HS-5 (cell line): Measurements from ENCODE around the gene KBTBD12.
"Not testable (repeated sequence)": the region's sequence is repeated elsewhere in the genome, so short reads cannot be mapped to it uniquely, and the experiment has no call there.

ENCODE experiments used
- DNase-seq: peaks from one replicate; pipeline ENCODE4 v3.0.0-alpha.2; 2012; ENCODE audit warnings: low read depth

Gene KBTBD12, protein sequence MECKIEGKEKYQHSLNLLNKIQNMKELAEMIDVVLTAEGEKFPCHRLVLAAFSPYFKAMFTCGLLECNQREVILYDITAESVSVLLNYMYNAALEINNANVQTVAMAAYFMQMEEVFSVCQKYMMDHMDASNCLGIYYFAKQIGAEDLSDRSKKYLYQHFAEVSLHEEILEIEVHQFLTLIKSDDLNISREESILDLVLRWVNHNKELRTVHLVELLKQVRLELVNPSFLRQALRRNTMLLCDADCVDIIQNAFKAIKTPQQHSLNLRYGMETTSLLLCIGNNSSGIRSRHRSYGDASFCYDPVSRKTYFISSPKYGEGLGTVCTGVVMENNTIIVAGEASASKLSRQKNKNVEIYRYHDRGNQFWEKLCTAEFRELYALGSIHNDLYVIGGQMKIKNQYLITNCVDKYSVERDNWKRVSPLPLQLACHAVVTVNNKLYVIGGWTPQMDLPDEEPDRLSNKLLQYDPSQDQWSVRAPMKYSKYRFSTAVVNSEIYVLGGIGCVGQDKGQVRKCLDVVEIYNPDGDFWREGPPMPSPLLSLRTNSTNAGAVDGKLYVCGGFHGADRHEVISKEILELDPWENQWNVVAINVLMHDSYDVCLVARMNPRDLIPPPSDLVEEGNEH

DNA sequence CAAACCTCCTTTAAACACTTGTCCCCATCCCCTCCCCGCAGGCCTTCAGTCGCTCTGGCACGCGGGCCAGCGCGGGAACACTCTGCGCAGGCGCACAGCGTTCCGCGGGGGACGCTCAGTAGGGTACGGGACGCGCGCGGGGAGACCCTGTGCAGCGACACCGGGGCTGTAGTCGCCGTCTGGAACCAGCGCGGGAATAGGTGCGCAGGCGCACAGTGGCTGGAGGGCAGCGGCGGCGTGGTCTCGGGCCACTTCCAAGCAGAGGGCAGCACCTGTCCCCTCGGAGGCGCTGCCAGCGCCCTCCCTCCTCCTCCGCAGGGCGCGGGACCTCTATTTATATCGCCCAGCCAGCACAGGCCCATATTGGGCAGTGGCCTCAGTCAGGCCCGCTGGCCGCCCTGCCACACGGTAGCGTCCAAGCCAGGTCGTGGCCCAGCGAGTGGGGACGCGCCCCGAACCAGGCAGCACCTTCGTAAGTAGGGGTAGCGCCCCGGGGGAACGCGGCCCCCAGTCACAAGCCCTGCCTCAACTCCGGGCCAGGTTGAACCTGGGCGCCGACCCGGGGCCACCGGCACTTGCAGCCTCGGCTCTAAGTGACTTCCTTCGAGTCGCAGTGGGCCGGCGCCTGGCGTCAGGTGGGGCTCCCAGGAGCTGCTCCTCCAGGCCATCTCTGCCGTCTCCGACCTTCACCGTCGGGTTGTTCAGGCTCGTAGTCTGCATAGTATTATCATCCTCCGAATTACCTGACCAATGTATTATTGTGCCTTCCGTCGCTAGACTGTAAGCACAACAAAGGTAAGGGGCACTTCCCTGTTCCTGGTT, at the start of gene KBTBD12:
Gene KBTBD12 (plus strand): TSS at position 118 of the 822 bp plus-strand sequence. CDS start 7,830 bp downstream, outside the sequence.
- no peak for DNase-seq

DNA sequence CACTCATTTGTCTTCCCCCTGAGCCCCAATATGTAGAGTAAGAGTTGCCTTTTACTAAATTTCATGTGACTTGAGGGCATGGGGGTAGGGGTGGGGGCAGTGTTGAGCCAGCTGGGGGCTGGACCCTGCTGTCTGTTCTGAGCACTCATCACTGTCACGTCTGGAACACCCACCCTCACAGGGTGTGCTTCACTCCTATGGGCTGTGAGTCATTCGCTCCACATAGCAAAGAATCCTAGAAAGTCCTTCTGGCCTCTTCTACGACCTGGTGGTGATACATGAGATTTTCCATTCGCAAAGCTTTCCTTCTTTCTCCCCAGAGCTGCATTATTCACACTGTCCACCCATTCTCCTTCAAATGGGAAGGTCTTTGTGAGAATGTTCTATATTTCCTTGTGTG, 49.1 kb upstream of the KBTBD12 start:
- DNase-seq, result no peak

DNA sequence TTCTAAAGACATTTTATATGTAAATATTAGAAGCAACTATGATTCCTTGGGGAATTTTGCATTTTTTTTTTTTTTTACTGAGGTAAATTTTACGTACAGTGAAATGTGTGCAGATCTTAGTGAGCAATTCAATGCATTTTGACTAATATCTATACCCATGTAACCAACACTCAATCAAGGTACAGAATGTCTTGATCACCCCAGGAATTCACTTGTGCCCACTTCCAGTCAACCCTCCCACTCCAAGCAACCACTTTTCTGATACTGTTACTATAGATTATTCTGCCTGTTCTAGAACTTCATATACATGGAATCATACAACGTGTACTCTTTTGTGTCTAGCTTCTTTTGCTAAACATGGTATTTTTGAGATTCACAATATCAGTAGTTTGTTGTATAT, 47.6 kb upstream of the KBTBD12 start:
- DNase-seq, result no peak

DNA sequence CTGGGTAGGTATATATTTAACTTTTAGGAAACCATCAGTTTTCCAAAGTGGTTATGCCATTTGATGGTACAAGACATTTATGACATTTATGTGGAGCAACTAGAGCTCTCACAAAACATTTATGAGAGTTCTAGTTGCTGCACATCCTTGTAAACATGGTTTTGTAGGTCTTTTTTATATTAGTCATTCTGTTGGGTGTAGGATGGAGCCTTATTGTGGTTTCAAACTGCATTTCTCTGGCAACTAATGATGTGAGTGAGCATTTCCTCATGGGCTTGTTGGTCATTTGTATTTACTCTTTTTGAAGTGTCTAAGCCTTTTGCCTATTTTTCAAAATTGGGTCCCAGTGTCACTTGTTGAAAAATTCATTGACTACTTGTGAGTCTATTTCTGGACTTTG, 47.0 kb upstream of the KBTBD12 start:
- no peak for DNase-seq

DNA sequence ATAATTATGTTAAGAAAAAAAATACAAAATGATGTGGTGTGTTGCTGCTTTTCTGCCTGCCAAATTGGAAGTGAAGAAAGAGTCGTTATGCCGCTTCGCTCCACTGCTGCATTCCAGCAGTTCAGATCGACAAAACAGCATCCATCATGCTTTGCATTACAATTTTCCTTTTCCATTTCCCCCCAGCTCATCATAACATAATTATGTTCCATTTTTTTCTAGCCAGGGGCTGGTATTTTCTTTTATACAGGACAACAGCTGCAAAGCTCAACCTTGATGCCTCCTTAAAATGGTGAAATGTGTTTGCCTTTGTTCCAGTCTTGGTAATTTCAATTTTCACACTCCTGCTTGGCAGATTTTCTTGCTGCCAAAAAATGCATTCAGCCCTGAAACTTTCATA, 44.9 kb upstream of the KBTBD12 start:
- no peak for DNase-seq

DNA sequence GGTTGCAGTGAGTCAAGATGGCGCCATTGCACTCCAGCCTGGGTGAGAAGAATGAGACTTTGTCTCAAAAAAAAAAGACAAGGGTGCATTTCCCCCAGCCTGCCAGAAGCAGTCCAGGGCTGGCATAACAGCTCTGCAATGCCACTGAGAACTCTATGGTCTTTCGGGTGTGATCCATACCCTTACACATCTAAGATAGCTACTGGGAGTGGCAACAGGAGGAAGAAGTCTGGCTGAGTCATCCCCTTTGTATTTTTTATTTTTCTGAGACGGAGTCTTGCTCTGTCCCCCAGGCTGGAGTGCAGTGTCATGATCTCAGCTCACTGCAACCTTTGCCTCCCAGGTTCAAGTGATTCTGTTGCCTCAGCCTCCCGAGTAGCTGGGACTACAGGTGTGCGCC, 40.9 kb upstream of the KBTBD12 start:
- DNase-seq, result not testable (repeated sequence)

DNA sequence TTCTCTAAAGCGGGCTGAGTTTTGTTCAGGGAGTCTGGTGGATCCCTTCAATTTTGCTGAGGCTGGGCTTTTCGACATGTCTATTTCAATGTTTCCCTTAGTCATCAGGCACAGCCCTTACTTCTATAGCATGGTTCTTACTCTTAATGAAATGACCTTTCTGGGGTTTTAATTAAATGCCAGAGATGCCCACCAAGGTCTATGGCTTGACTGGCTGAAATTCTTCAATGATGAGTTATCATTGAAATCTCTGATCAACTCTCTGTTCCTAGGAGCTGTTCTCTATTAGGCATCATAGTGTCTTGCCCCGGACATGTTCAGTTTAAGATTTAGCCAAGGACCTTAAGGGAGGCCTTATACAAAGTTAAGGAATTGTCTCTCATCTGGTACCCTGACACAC, 33.4 kb upstream of the KBTBD12 start:
- DNase-seq, result no peak

DNA sequence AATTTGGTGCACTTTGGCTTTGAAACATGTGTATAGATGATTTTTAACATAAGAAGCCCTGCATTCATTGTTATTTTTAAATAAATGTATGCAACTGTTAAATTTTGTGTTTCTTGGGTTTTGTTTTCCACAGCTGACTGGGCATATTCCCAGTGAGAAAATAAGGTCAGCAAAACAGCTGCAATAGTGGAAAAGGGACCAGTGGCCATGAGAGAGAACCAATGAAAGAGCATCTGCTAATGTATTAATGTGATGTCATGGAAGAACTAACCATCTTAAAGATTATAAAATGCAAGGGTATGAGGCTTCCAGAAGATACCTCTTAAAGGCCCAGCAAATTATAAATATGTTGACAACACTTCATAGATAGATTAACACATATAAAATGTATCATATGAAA, 31.0 kb upstream of the KBTBD12 start:
- DNase-seq, result no peak

DNA sequence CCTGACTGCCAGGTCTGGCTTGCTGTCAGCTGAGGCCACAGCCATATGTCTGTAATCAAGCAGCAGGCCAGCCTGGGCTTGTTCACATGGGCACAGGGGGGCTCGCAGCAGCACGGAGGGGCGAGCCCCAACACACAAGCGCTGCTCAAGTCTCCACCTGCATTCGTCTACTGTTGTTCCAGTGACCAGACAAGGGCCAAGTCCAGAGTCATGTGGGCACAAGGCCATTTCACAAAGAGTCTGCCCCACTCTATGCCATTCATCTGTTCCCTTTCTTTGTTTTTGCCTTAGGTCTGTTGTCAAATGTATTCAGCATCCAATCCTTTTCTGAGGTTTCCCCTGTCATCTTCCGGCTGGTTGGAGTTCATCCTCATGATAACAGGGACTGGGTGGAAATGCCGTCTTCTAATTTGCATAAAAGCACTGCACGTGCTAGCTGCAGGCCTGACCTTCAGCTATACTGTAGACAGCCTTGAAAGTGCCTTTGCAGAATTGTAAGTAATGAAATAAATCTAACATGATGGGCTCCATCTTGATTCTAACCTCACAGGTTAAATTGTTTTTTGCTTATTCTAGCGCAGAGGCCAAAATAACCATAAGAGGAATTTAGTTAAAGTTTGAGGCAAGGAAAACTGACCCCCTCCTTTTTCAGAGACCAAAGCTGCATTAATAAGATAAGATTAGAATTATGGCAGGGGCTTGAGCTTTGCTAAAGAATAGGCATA, 28.6 kb upstream of the KBTBD12 start:
- DNase-seq, result no peak

DNA sequence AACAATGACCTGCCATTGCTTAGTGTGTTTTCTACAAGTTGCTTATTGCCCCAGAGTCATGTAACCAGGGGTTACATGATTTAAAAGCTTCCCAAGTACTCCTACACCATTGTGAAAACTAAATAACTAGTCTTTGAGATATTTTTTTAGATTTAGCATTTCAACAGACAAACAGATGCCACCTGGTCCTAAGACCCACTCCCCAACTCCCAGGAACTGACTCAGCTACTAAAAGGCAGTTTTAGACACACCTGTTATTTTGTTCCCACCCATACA, 28.1 kb upstream of the KBTBD12 start:
- DNase-seq, result no peak

DNA sequence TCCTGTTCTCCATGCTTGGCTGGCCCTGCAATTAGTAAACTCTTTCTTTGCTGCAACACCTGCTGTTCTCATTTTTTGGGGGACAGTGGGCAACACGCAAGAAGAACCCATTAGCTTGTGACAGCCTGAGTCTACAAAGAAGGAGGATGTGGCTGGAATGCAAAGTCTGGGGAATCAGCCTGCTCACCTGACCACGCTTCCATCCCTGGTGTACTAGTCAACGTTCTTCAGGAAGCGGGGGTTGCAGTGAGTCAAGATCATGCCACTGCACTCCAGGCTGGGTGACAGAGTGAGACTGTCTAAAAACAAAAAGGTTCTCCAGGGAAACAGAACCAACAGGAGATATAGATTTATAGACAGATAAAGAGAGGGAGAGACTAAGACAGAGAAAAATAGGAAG, 27.7 kb upstream of the KBTBD12 start:
- peak; percentile 23 for DNase-seq

DNA sequence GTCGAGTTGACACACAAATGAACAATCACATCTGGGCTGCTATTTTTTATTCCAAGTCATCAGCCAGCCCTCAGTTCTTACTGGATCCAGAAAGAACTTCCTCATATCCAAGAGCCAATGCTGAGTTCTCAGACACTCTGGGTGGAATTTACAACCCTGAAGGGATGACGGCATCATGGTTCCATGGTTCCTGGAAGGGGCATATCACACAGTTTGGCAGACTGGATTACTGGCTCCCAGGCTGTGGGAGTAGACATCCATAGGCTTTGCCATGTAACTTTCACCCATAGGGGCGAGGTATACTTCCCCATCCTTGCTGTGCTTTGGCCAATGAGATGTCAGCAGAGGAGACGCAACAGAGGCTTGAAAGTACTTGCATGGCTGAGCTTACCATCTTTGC, 26.9 kb upstream of the KBTBD12 start:
- no peak for DNase-seq

DNA sequence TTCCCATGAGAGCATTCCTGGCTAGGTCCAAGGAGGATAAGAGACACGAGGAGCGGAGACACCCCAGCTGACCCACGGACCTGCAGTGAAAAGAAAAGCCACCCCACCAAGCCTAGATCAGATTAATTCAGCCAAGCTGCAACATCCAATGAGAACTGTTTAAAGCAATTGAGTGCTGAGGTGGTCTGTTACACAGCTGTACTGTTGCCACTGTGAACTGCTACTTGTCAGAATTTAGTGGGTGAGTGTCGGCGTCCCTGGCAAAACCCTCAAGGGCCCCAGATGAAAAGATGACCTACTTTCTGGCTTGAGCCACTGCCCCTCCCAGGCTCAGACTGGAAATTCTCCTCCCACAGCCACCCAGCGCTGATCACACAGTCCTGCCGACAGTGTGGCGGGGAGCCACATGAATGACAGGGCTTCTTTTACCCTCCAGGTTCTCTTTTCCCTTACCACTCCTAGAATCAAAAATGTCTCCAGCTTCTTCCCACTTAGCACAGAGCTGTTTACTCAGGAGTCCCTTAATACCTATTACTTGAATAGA, 26.4 kb upstream of the KBTBD12 start:
- DNase-seq, result no peak

DNA sequence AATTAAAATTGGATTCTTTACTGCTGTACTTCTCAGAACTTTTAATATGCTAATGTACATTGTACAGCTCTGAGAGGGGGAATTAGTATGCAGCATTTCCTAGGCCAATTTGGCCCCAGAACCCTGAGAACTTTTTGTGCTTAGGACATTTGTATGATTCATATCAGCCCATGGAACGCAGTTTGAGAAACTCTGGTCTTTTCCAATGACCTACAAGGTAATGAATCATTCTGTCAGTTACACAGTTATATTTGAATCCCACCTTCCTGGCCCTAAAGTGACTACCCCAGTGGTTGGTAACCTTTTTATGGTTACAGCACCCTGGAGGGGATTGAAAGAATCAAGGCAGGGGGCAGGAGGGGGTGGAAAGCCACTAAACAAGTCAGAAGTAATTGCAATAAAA, 25.6 kb upstream of the KBTBD12 start:
- DNase-seq, result peak; percentile 11

DNA sequence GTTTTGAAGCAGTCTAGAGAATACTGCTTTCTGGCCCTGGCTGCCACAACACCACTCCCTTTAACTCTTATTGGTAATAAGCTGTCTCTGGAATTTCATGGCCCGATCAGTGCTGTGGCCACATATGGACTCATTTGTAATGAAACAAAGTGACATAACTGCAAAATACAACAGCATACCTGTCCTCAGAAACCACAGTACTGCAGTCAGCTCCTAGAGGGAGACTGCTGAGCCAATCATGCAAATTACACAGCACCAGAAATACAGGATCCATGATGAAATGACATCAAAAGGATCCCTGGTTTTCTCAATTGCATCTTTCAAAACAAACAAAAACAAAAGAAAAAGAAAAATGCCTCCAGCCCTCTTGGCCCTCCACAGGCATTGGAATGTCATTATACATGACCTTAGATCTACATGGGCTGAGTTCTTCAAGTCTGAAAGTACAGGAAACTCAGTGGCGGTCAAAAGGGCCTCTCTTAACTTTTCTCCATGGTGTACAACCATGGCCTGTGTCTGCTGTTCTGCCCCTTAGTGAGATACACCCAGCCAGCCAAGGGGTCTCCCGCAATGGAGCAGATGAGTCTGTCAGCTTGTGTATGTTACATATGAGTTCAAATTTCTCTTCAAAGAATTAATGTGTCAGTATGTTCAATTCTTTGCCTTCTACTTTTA, 24.9 kb upstream of the KBTBD12 start:
- DNase-seq, result no peak

DNA sequence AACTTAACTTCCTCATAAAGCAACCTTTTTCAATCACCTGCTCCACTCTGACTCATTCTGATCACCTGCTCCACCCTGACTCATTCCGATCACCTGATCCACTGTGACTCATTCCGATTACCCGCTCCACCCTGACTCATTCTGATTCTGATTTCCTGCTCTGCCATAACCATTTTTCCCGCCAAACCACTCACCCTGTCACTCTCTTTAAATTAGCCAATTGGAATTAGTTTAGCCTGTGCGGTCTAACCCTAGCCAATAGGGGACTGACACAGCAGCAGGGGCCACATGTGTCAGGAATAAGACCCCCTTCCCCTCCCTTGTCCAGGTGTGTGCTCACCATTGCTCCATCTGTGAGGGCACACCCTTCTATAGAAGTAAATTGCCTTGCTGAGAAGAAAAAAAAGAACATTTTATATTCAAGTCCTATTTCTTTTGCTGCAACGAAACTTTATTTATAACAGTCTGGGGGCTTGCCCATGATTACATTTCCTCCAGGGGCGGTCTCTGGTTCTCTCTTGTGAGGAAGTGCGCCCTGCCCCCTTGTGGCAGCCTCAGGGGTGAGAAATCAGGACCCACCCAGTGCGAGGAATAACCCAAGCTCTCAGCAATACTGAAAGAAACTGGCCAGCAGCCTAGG, 24.3 kb upstream of the KBTBD12 start:
- not testable (repeated sequence) for DNase-seq

DNA sequence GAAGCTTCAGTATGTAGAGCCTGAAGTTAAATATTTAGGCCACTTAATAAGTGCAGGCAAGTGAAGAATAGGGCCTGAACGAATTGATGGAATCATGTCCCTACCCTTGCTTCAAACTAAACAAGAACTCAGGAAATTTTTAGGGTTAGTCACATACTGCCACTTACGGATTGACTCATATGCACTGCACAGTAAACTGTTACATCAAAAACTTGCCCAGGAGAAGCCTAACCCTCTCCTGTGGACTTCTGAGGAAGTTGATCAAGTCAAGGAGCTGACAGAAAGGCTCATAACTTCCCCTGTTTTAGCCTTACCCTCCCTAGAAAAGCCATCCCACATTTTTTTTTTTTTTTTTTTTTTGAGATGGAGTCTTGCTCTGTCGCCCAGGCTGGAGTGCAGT, 20.6 kb upstream of the KBTBD12 start:
- DNase-seq, result no peak

DNA sequence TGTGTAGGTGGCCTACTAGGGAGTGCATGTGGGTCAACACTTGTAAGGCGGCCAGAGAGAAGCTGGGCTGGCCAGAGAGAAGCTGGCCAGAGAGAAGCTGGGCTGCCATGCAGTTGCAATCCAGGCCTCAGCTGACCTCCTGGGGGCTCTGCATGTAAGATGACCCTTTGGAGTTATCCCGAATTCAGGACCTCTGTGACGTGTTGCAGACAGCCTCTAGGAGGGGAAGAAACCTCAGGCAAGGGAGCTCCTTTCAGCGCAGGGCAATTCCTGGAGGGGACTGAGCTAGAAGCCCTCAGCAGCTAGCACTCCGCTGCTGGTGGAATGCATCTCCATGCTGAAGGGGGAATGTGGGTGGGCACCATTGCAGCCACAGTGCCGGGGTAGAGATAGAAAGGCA, 15.8 kb upstream of the KBTBD12 start:
- no peak for DNase-seq

DNA sequence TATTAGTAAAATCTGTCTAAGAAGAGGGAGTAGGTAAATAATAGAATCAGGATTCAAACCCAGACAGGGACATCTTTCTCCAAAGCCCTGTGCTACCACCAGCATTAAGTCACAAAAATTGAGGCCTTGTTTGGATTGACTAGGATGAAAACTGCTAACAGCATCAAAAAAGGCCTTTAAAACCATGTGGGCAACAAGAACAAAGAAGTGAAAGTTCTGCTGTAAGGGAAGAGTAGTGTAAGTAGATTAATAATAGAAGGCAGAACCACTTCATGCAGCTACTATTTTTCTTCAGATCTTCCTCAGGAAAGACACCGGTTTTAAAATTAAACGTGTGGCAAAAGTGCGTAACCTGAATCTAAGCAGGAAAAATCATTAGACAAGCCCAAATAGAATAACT, 15.3 kb upstream of the KBTBD12 start:
- no peak for DNase-seq

DNA sequence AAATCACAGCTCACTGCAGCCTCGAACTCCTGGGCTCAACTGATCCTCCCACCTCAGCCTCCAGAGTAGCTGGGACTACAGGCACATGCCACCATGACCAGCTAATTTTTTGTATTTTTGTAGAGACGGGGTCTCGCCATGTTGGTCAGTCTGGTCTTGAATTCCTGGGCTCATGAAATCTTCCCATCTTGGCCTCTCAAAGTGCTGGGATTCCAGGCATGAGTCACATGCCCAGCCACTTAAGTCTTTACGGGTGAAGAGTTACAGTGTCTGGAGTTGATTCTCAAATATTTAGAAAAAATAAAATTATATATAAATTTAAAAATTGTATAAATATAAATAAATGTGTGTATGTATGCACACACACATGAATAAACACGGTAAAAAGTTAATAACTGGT, 14.5 kb upstream of the KBTBD12 start:
- no peak for DNase-seq

DNA sequence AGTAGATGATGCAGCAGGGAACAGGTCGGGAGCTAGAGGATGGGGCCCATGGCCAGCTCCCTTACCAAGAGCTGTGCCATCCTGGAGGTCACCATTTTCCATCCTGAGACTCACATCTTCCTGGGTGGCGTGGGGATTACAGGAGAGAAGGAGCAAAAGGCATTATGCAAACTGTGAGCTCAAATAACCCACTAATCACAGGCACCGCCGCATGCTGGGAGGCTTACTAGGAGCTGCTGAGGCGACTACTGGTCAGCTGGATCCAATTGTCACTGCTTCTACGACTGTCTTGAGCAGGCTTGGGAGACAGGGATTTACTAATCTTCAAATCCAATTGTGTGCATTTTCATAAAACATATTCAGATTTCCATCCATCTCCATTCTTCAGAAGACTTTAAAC, 12.5 kb upstream of the KBTBD12 start:
- DNase-seq, result no peak
